Astrocyte (in vitro differentiated cells and primary cell): ENCODE measurements around the gene OR51V1. TPM values are rescaled to one million over a fixed set of nuclear protein-coding genes. Genes with fewer than 3 reads are reported as not detected.

Experiments
- DNase-seq: peaks from one replicate; pipeline ENCODE4 v3.0.0-alpha.2; 2010; ENCODE audit warnings: low read depth
- FAIRE-seq: peaks from 2 replicates; lab custom pipeline; 2011; peaks lifted over from hg19 to GRCh38; lab: Jason Lieb, UNC
- H2AFZ ChIP-seq: 2 replicates; pipeline ENCODE4 v1.6.0; 2012; ENCODE audit warnings: low read depth, low read length, inconsistent platforms
- H3K27ac ChIP-seq: 2 replicates; pipeline ENCODE4 v1.5.1; 2011; ENCODE audit warnings: low read depth, low read length, inconsistent platforms
- H3K27me3 ChIP-seq: 2 replicates; pipeline ENCODE4 v1.6.0; 2011; ENCODE audit warnings: low read length, inconsistent platforms; ENCODE audit not compliant: insufficient read depth
- H3K36me3 ChIP-seq: 2 replicates; pipeline ENCODE4 v1.5.1; 2011; ENCODE audit warnings: low read length, inconsistent platforms; ENCODE audit not compliant: insufficient read depth
- H3K4me1 ChIP-seq: 2 replicates; pipeline ENCODE4 v1.5.1; 2011; ENCODE audit warnings: low read length, inconsistent platforms; ENCODE audit not compliant: insufficient read depth
- H3K4me2 ChIP-seq: 2 replicates; pipeline ENCODE4 v1.6.0; 2012; ENCODE audit warnings: low read length, inconsistent platforms
- H3K4me3 ChIP-seq: 2 replicates; pipeline ENCODE4 v1.5.1; 2011; ENCODE audit warnings: low read depth, mild to moderate bottlenecking, low read length, inconsistent platforms; ENCODE audit not compliant: insufficient read depth
- H3K79me2 ChIP-seq: 2 replicates; pipeline ENCODE4 v1.6.0; 2012; ENCODE audit warnings: mild to moderate bottlenecking, low read length, inconsistent platforms; ENCODE audit not compliant: insufficient read depth
- H3K9ac ChIP-seq: 2 replicates; pipeline ENCODE4 v1.6.0; 2012; ENCODE audit warnings: mild to moderate bottlenecking, low read length, inconsistent platforms
- H3K9me3 ChIP-seq: 2 replicates; pipeline ENCODE4 v1.5.1; 2012; ENCODE audit warnings: low read depth, mild to moderate bottlenecking, low read length, inconsistent platforms; ENCODE audit not compliant: insufficient read depth
- H4K20me1 ChIP-seq: 2 replicates; pipeline ENCODE4 v1.6.0; 2012; ENCODE audit warnings: low read length, inconsistent platforms; ENCODE audit not compliant: insufficient read depth
- H3K27ac Mint-ChIP-seq: one replicate; pipeline ENCODE4 v1.8.0; 2021; ENCODE audit warnings: mild to moderate bottlenecking, mixed read lengths; ENCODE audit not compliant: unreplicated experiment
- H3K27me3 Mint-ChIP-seq: one replicate; pipeline ENCODE4 v1.8.0; 2021; ENCODE audit warnings: low read depth, mixed read lengths; ENCODE audit not compliant: unreplicated experiment
- H3K36me3 Mint-ChIP-seq: one replicate; pipeline ENCODE4 v1.8.0; 2021; ENCODE audit warnings: low read depth, mixed read lengths; ENCODE audit not compliant: unreplicated experiment
- H3K4me1 Mint-ChIP-seq: one replicate; pipeline ENCODE4 v1.8.0; 2021; ENCODE audit warnings: low read depth, mixed read lengths; ENCODE audit not compliant: unreplicated experiment
- H3K4me3 Mint-ChIP-seq: one replicate; pipeline ENCODE4 v1.8.0; 2021; ENCODE audit warnings: mild to moderate bottlenecking, moderate library complexity, mixed read lengths; ENCODE audit not compliant: unreplicated experiment
- H3K9me3 Mint-ChIP-seq: one replicate; pipeline ENCODE4 v1.8.0; 2021; ENCODE audit warnings: mild to moderate bottlenecking, mixed read lengths; ENCODE audit not compliant: unreplicated experiment
- EZH2 ChIP-seq: IDR thresholded peaks from 2 replicates; pipeline ENCODE4 v1.6.1; 2012; ENCODE audit warnings: mild to moderate bottlenecking, low read length, inconsistent platforms; ENCODE audit not compliant: insufficient read depth
- total RNA-seq: library from RNA; stranded (reverse); gene quantifications from 2 replicates; pipeline ENCODE4 v1.2.1, GENCODE V29; 2021
- TF ChIP-seq, protein P1 (sequence below): IDR thresholded peaks from 2 replicates; pipeline ENCODE4 v1.5.1; 2011; ENCODE audit warnings: low read depth, mild to moderate bottlenecking, inconsistent platforms, low read length, moderate library complexity; ENCODE audit not compliant: insufficient read depth

OR51V1 gene
- total RNA-seq, 1 donor from 2014 or later: not detected

DNA sequence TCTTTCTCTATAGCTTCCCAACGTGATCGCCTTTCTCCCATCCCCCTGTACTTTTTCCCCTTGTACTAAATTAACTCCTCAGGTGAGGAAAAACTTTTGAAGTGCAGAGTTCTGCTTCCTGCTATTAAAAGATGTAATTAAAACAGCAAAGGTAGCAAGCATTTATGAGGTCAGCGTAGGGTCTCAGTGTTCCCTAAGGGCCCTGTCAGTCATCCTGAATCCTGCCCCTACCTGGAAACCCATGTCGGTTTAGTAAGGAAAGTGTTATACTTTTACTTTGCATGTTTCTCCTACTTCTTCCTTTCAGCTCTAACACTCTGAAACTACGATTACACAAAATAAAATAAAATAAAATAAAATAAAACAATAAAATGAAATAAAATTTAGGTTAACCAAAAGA lies 27.6 kb upstream of the OR51V1 start:
- H3K36me3 Mint-ChIP-seq: no peaks in the 10 kb centered on the region
- H3K9me3 ChIP-seq: no peaks in the 10 kb centered on the region
- no peaks in the 10 kb centered on the region for H3K9me3 Mint-ChIP-seq
- H3K27me3 Mint-ChIP-seq: no peaks in the 10 kb centered on the region
- no peak overlapping the region for H2AFZ ChIP-seq
- no peaks in the 10 kb centered on the region for H3K27me3 ChIP-seq
- H3K4me1 ChIP-seq: no peaks in the 10 kb centered on the region
- H3K4me3 ChIP-seq: no peak overlapping the region
- FAIRE-seq (no peak), DNase-seq (no peak)
- TF ChIP-seq, protein P1, sequence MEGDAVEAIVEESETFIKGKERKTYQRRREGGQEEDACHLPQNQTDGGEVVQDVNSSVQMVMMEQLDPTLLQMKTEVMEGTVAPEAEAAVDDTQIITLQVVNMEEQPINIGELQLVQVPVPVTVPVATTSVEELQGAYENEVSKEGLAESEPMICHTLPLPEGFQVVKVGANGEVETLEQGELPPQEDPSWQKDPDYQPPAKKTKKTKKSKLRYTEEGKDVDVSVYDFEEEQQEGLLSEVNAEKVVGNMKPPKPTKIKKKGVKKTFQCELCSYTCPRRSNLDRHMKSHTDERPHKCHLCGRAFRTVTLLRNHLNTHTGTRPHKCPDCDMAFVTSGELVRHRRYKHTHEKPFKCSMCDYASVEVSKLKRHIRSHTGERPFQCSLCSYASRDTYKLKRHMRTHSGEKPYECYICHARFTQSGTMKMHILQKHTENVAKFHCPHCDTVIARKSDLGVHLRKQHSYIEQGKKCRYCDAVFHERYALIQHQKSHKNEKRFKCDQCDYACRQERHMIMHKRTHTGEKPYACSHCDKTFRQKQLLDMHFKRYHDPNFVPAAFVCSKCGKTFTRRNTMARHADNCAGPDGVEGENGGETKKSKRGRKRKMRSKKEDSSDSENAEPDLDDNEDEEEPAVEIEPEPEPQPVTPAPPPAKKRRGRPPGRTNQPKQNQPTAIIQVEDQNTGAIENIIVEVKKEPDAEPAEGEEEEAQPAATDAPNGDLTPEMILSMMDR: no peak
- TF ChIP-seq EZH2: no peak
- H3K79me2 ChIP-seq: no peaks in the 10 kb centered on the region
- H3K27ac Mint-ChIP-seq: no peak overlapping the region
- no peaks in the 10 kb centered on the region for H4K20me1 ChIP-seq
- no peaks in the 10 kb centered on the region for H3K36me3 ChIP-seq
- no peaks in the 10 kb centered on the region for H3K4me1 Mint-ChIP-seq
- no peak overlapping the region for H3K4me2 ChIP-seq
- no peak overlapping the region for H3K9ac ChIP-seq
- H3K4me3 Mint-ChIP-seq: no peak overlapping the region
- H3K27ac ChIP-seq: no peak overlapping the region

DNA sequence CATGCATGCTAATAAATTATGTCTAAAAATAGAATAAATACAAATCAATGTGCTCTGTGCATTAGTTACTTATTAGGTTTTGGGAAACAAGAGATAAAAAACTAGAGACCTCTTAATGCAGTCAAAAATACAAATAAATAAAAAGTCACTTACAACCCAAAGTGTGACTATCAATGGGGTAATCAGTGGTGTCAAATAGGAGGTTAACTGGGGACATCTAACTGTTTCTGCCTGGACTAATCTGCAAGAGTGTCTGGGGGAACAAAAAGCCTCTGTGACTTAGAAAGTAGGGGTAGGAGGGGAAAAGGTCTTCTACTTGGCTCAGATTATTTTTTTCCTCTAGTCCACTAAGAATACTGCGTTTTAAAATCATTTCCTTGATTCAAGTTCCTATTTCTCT lies 27.2 kb upstream of the OR51V1 start:
- Mint-ChIP-seq H3K27ac (no peak overlapping the region), H3K36me3 (no peaks in the 10 kb centered on the region), H3K4me1 (no peaks in the 10 kb centered on the region), H3K9me3 (no peaks in the 10 kb centered on the region), H3K27me3 (no peaks in the 10 kb centered on the region), H3K4me3 (no peak overlapping the region)
- no peaks in the 10 kb centered on the region for H4K20me1 ChIP-seq
- H3K79me2 ChIP-seq: no peaks in the 10 kb centered on the region
- no peak overlapping the region for H3K9ac ChIP-seq
- no peaks in the 10 kb centered on the region for H3K4me1 ChIP-seq
- DNase-seq (no peak), FAIRE-seq (no peak)
- no peak overlapping the region for H3K4me3 ChIP-seq
- H3K9me3 ChIP-seq: no peaks in the 10 kb centered on the region
- H3K27ac ChIP-seq: no peak overlapping the region
- H3K36me3 ChIP-seq: no peaks in the 10 kb centered on the region
- TF ChIP-seq, protein P1: no peak
- no peak for TF ChIP-seq EZH2
- H2AFZ ChIP-seq: no peak overlapping the region
- H3K4me2 ChIP-seq: no peak overlapping the region
- H3K27me3 ChIP-seq: no peaks in the 10 kb centered on the region

DNA sequence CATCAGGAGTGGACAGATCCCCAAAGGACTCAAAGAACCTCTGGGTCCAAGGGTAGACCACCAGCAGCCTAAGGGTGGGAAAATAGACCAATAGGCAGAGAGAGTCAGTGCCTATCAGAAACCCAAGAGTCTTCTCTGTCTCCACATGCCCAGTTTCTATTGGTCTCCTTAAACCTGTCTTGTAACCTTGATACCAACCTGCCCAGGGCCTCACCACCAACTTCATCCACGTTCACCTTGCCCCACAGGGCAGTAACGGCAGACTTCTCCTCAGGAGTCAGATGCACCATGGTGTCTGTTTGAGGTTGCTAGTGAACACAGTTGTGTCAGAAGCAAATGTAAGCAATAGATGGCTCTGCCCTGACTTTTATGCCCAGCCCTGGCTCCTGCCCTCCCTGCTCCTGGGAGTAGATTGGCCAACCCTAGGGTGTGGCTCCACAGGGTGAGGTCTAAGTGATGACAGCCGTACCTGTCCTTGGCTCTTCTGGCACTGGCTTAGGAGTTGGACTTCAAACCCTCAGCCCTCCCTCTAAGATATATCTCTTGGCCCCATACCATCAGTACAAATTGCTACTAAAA lies 26.3 kb upstream of the OR51V1 start, which contains the start of gene HBB:
Gene HBB, minus strand, starts transcription at position 340 of the 579 bp plus-strand sequence. Its CDS starts 50 bp downstream, at position 290.
- H3K36me3 ChIP-seq: no peaks in the 10 kb centered on the region
- H3K4me1 Mint-ChIP-seq: no peaks in the 10 kb centered on the region
- H3K4me1 ChIP-seq: no peaks in the 10 kb centered on the region
- TF ChIP-seq, protein P1: no peak
- TF ChIP-seq EZH2: no peak
- no peak within 1 kb of the TSS for H3K9ac ChIP-seq
- H3K79me2 ChIP-seq: no peaks in the 10 kb centered on the region
- H3K27me3 Mint-ChIP-seq: no peaks in the 10 kb centered on the region
- no peaks in the 10 kb centered on the region for H3K27me3 ChIP-seq
- H3K4me2 ChIP-seq: no peak within 1 kb of the TSS
- H3K9me3 ChIP-seq: no peaks in the 10 kb centered on the region
- no peak within 1 kb of the TSS for H3K27ac Mint-ChIP-seq
- no peak within 1 kb of the TSS for H3K4me3 ChIP-seq
- no peak within 1 kb of the TSS for H2AFZ ChIP-seq
- no peaks in the 10 kb centered on the region for H3K36me3 Mint-ChIP-seq
- H3K27ac ChIP-seq: no peak within 1 kb of the TSS
- no peak for FAIRE-seq
- no peak within 1 kb of the TSS for H3K4me3 Mint-ChIP-seq
- no peak for DNase-seq
- H4K20me1 ChIP-seq: no peaks in the 10 kb centered on the region
- H3K9me3 Mint-ChIP-seq: peaks cover 2% of the 10 kb centered on the region
